GM12874 (cell line): Measurements from ENCODE around the gene C12orf57.

Experiments used
- TF ChIP-seq, protein P1 (sequence below): IDR thresholded peaks from 2 replicates; pipeline ENCODE4 v1.5.1; 2011; ENCODE audit warnings: low read depth, mild to moderate bottlenecking, control low read depth, low read length, moderate library complexity; ENCODE audit not compliant: insufficient read depth

Gene C12orf57

GRCh38 chr12:6968426-6968825 is 24.6 kb downstream of the C12orf57 start:
- TF ChIP-seq, protein P1, sequence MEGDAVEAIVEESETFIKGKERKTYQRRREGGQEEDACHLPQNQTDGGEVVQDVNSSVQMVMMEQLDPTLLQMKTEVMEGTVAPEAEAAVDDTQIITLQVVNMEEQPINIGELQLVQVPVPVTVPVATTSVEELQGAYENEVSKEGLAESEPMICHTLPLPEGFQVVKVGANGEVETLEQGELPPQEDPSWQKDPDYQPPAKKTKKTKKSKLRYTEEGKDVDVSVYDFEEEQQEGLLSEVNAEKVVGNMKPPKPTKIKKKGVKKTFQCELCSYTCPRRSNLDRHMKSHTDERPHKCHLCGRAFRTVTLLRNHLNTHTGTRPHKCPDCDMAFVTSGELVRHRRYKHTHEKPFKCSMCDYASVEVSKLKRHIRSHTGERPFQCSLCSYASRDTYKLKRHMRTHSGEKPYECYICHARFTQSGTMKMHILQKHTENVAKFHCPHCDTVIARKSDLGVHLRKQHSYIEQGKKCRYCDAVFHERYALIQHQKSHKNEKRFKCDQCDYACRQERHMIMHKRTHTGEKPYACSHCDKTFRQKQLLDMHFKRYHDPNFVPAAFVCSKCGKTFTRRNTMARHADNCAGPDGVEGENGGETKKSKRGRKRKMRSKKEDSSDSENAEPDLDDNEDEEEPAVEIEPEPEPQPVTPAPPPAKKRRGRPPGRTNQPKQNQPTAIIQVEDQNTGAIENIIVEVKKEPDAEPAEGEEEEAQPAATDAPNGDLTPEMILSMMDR: no peak

DNA sequence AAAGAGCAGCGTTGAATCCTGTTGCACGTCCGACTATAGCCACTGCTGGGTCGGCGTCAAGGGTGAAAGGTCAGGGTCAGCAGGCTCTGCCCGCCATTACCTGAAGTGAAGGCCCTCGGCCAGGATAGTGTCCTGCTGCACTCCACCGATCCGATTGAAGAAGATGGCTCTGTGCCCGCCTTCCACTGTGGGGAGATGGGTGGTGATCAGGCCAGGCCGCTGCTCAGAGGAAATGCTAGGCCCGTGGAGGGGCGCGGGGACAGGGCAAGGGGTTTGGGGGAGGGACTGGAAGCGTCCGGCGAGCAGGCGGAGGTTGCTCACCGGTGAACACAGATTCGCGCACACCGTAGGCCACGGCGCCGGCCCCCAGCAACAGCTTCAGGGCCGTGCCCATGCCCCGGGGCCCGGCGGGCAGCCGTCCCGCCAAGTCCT is 26.3 kb downstream of the C12orf57 start:
- TF ChIP-seq, protein P1: no peak

- TF ChIP-seq, protein P1: no peak
Measured at GRCh38 chr12:6974180-6974579, 30.4 kb downstream of the C12orf57 start.

- TF ChIP-seq, protein P1: no peak
Measured at GRCh38 chr12:6975297-6976032, 31.6 kb downstream of the C12orf57 start.

- TF ChIP-seq, protein P1: no peak
Measured at GRCh38 chr12:6977653-6978052, 33.8 kb downstream of the C12orf57 start.

DNA sequence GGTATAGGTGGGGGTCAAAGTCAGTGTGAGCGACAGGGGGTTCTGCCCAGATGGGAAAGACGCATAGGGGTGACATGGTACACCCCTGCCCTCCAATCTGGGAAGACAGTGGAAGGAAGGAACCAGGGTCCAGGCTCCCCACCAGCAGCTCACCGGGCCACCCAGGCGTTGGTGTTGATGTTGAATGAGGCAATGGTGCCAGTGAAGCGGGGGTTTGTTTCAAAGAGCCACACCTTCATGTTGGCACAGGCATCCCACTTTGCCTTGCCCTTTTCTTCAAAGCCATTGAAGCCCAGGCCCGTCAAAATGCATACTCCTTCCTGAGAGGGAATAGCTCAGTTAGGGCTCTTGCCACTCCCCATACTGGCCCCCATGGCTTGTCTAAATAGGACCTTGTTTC is 34.4 kb downstream of the C12orf57 start:
- TF ChIP-seq, protein P1: no peak

- TF ChIP-seq, protein P1: no peak
Measured at GRCh38 chr12:6978611-6979011, 34.8 kb downstream of the C12orf57 start.
